BE2C (cell line): Measurements from ENCODE around the gene RXYLT1.

Experiments
- DNase-seq: peaks from one replicate; pipeline ENCODE4 v3.0.0-alpha.2; 2020
- H3K27me3 ChIP-seq: fragments of 250-450 bp; sonication (Bioruptor Pico); 2 replicates; pipeline ENCODE4 v1.5.1; 2020; ENCODE audit warnings: mild to moderate bottlenecking
- H3K36me3 ChIP-seq: fragments of 250-450 bp; sonication (Bioruptor Pico); 2 replicates; pipeline ENCODE4 v1.5.1; 2020; ENCODE audit warnings: mild to moderate bottlenecking
- H3K4me1 ChIP-seq: fragments of 250-450 bp; sonication (Bioruptor Pico); 2 replicates; pipeline ENCODE4 v1.5.1; 2020
- H3K4me3 ChIP-seq: 2 replicates; pipeline ENCODE4 v1.5.1; 2011; ENCODE audit warnings: low read depth, low read length
- H3K9me3 ChIP-seq: fragments of 250-450 bp; sonication (Bioruptor Pico); 2 replicates; pipeline ENCODE4 v1.5.1; 2020
- TF ChIP-seq, protein P1 (sequence below): IDR thresholded peaks from 2 replicates; pipeline ENCODE4 v1.5.1; 2012; ENCODE audit warnings: mild to moderate bottlenecking, low read depth, low read length

The RXYLT1 gene

GRCh38 chr12:63802012-63802608, 22.4 kb downstream of the RXYLT1 start:
- Histone ChIP-seq H3K27me3 (no peaks in the 10 kb centered on the region), H3K9me3 (no peaks in the 10 kb centered on the region), H3K36me3 (no peaks in the 10 kb centered on the region), H3K4me1 (no peaks in the 10 kb centered on the region), H3K4me3 (no peak overlapping the region)
- no peak for DNase-seq
- TF ChIP-seq, protein P1, sequence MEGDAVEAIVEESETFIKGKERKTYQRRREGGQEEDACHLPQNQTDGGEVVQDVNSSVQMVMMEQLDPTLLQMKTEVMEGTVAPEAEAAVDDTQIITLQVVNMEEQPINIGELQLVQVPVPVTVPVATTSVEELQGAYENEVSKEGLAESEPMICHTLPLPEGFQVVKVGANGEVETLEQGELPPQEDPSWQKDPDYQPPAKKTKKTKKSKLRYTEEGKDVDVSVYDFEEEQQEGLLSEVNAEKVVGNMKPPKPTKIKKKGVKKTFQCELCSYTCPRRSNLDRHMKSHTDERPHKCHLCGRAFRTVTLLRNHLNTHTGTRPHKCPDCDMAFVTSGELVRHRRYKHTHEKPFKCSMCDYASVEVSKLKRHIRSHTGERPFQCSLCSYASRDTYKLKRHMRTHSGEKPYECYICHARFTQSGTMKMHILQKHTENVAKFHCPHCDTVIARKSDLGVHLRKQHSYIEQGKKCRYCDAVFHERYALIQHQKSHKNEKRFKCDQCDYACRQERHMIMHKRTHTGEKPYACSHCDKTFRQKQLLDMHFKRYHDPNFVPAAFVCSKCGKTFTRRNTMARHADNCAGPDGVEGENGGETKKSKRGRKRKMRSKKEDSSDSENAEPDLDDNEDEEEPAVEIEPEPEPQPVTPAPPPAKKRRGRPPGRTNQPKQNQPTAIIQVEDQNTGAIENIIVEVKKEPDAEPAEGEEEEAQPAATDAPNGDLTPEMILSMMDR, result peak; percentile 64

DNA sequence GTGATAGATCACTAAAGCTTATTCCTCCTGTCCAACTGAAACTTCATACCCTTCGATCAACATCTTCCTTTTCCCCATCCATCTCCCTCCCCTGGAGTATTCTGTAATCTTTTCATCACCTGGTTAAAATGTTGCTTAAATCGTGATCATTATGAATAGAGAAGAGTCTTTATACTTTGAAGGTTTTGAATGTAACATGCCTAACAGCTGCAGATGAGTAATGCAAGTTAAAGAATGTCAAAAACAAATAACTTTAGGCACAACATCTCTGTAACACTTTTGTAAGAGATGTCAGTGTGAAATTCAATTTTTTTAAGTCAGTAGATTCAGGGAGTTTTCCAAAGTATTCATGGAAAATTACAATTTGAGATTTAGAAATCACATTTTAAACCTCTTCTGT, 25.0 kb downstream of the RXYLT1 start:
- Histone ChIP-seq H3K4me3 (no peak overlapping the region), H3K4me1 (no peaks in the 10 kb centered on the region), H3K27me3 (no peaks in the 10 kb centered on the region), H3K9me3 (no peaks in the 10 kb centered on the region), H3K36me3 (no peaks in the 10 kb centered on the region; the same call in 1 of the 2 replicates)
- no peak for DNase-seq
- TF ChIP-seq, protein P1, result no peak

DNA sequence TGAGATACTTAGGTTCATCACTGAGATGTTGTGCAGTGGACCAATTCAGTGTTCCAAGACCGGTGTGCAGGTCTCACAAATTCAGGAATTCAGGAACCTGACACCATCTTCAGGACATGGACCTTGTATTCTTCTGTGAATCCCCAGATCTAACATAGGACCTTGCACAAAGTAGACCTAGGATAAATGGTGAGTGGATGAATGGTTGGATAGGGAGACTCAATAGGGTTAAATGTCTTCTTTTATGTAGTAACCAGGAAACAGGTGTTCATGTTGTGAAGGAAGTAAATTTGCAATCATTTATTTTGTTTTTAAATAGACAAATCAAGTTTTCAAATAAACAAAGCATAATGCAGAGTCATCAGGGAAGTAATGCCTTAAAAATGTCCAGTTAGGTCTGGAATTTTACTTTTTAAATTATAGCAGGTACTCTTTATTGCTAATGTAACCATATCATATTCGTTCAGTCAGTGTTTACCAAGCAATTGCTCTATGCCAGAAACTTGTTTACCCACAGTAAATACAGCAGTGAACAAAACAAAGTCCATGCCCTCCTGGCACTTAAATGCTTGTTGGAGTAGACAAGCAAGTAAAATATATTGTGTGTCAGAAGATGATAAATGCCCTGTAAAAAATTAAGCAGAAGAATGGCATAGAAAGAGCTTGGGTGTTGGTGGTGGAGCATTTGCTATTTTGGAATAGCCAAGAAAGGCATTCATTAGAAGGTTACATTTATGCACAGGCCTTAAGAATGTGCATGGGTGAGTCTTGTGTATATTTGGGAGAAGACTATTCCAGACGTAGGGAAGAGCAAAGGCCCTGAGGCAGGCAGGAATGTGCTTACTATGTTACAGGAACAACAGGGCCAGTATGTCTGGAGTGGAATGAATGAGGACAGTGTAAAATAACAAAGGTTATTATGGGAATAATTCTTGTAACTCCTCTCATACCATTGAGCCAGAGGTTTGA, 26.3 kb downstream of the RXYLT1 start:
- TF ChIP-seq, protein P1, result no peak
- Histone ChIP-seq H3K36me3 (no peaks in the 10 kb centered on the region; the same call in 1 of the 2 replicates), H3K4me1 (no peaks in the 10 kb centered on the region), H3K9me3 (no peaks in the 10 kb centered on the region), H3K27me3 (no peaks in the 10 kb centered on the region), H3K4me3 (no peak overlapping the region)
- no peak for DNase-seq

GRCh38 chr12:63808631-63809030, 28.9 kb downstream of the RXYLT1 start:
- Histone ChIP-seq H3K27me3 (no peaks in the 10 kb centered on the region), H3K9me3 (no peaks in the 10 kb centered on the region), H3K4me1 (no peaks in the 10 kb centered on the region), H3K4me3 (no peak overlapping the region), H3K36me3 (no peaks in the 10 kb centered on the region; the same call in 1 of the 2 replicates)
- TF ChIP-seq, protein P1, result no peak
- no peak for DNase-seq

- DNase-seq, result no peak
- H3K4me3 ChIP-seq, result no peak overlapping the region
- no peaks in the 10 kb centered on the region; the same call in 1 of the 2 replicates for H3K36me3 ChIP-seq
- no peaks in the 10 kb centered on the region for H3K9me3 ChIP-seq
- H3K27me3 ChIP-seq, result no peaks in the 10 kb centered on the region
- TF ChIP-seq, protein P1, result no peak
- H3K4me1 ChIP-seq, result no peaks in the 10 kb centered on the region
Observed at GRCh38 chr12:63809566-63809965, 29.9 kb downstream of the RXYLT1 start.
